NCI-H82 treated with DMSO at 0.1 percent for 48 hours (cell line): ENCODE results near the gene IST1.
"Not testable (repeated sequence)": the region's sequence is repeated elsewhere in the genome, so short reads cannot be mapped to it uniquely, and the experiment has no call there.

ENCODE experiments used
- DNase-seq: peaks from one replicate; lab custom pipeline; 2025; ENCODE audit not compliant: unreplicated experiment; lab: John Stamatoyannopoulos, UW

IST1 gene

GRCh38 chr16:71880176-71880575, 15.2 kb upstream of the IST1 start:
- DNase-seq = no peak

- DNase-seq = peak; percentile 63
Measured at GRCh38 chr16:71882505-71883167, 12.7 kb upstream of the IST1 start.

GRCh38 chr16:71883168-71883848, 12.0 kb upstream of the IST1 start:
- no peak for DNase-seq

- peak; percentile 52 for DNase-seq
Measured at GRCh38 chr16:71883849-71884638, 11.3 kb upstream of the IST1 start, which contains the start of gene ZNF821. Gene ZNF821, minus strand, starts transcription at chr16:71884182. Its CDS starts 4,236 bp downstream, at chr16:71879946.

- no peak for DNase-seq
Measured at GRCh38 chr16:71885261-71885650, 10.1 kb upstream of the IST1 start.

GRCh38 chr16:71889147-71889546, 6.2 kb upstream of the IST1 start:
- DNase-seq = no peak

- DNase-seq = no peak
Measured at GRCh38 chr16:71893888-71894228, 1.5 kb upstream of the IST1 start.

GRCh38 chr16:71894229-71894920, 956 bp upstream of the IST1 start:
- DNase-seq = no peak

GRCh38 chr16:71895679-71896365, 491 bp downstream of the IST1 start:
- no peak for DNase-seq

GRCh38 chr16:71896764-71897368, 1.5 kb downstream of the IST1 start:
- DNase-seq = no peak

GRCh38 chr16:71899171-71899570, 3.8 kb downstream of the IST1 start:
- no peak for DNase-seq

GRCh38 chr16:71902656-71903365, 7.5 kb downstream of the IST1 start:
- DNase-seq = no peak

GRCh38 chr16:71903608-71904007, 8.3 kb downstream of the IST1 start:
- DNase-seq = no peak

GRCh38 chr16:71904239-71904638, 8.9 kb downstream of the IST1 start:
- DNase-seq = no peak

GRCh38 chr16:71905765-71906164, 10.4 kb downstream of the IST1 start:
- not testable (repeated sequence) for DNase-seq

- no peak for DNase-seq
Measured at GRCh38 chr16:71911121-71911520, 15.8 kb downstream of the IST1 start.

GRCh38 chr16:71912534-71913275, 17.4 kb downstream of the IST1 start:
- no peak for DNase-seq

- no peak for DNase-seq
Measured at GRCh38 chr16:71914802-71915201, 19.5 kb downstream of the IST1 start.

GRCh38 chr16:71915350-71915749, 20.0 kb downstream of the IST1 start:
- DNase-seq = no peak
